Measurements from ENCODE around the gene TMEM186. TPM values are rescaled to one million over a fixed set of nuclear protein-coding genes. Genes with fewer than 3 reads are reported as not detected.
"Not testable (repeated sequence)": the region's sequence is repeated elsewhere in the genome, so short reads cannot be mapped to it uniquely, and the experiment has no call there.

The TMEM186 gene, protein sequence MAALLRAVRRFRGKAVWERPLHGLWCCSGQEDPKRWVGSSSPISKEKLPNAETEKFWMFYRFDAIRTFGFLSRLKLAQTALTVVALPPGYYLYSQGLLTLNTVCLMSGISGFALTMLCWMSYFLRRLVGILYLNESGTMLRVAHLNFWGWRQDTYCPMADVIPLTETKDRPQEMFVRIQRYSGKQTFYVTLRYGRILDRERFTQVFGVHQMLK
- total RNA-seq: 6.1 and 9.0 TPM in 2 replicates

DNA sequence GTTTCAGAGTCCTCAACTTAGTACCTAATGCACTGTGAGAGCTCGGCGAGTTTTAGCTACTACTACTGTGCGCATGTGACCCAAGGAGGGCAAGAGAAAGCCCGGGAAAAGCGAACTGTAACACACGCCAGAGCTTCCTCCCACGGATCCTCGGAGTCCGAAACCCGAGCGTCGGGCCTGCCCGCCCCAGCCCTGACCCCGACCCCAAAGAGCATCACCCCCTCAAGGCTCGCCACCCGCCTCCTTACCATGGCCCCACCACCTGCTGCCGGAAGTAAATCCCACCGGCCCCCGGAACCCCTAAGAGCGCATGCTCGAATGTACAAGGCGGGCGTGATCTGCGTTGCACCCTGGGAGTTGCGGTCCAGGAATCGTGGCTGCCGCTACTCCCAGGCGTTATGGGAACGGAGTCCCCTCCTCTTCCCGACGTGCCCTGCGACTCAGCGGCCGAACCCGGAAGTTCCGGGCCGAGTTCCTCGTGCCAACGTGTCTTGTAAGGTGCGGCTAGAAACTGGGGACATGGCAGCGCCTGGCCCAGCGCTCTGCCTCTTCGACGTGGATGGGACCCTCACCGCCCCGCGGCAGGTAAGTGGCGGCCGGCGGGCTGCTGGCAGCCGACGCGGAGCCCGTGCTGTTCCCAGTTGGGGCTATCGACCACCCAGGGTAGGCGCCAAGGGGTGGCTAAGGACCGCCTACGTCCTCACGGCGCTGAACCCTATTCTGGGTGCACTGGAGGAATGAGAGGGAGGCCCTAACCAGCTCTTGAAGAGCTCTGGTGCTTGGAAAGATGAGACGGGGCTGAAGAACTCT lies at the start of gene TMEM186, which contains the start of gene PMM2:
TMEM186 (minus strand) TSS at position 276 of the 810 bp plus-strand sequence; CDS start at position 251, 25 bp downstream.
PMM2 (plus strand) TSS at position 476 of the 810 bp plus-strand sequence; CDS start at position 520, 44 bp downstream.
- DNase-seq: peak; percentile 98

DNA sequence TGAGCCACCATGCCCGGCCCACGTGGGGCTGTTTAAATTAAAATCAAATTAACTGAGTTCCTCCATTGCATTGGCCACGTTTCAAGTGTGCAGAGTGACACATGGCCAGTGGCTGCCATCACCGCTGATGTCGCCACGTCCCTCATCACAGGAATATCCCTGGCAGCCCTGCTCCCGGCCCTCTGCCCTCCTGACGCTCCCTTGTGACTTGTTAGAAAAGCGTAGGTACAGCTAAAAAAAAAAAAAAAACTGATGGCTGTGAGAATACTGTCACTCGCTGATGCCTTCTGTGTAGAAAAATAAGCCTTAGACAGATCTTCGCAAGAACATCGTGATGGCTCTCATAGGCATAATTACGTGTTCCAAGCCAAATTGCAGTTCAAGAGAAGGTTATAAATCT lies 49.7 kb upstream of the TMEM186 start:
- no peak for DNase-seq

DNA sequence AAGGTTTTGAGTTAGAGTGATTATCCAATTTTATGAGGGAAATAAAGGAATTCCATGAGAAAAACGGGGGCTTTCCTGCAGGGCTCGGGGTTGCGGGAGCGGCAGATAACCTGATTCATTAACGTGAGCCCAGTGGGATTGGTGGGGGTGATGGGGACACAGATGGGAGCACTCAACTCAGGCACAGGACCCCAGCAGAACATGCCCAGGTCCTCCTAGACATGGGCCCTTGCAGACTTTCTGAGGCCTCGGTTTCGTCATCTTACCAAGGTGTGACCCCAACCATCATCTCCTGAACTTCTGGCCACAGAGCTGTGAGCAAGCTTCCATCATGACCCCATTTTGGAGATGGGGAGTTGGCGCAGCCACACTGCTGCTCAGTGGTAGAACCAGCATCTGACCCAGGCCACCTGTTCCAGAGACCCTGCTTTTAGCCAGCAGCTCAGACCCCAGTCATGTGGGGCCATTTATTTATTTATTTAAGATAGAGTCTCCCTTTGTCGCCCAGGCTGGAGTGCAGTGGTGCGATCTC lies 49.0 kb upstream of the TMEM186 start:
- DNase-seq: no peak

DNA sequence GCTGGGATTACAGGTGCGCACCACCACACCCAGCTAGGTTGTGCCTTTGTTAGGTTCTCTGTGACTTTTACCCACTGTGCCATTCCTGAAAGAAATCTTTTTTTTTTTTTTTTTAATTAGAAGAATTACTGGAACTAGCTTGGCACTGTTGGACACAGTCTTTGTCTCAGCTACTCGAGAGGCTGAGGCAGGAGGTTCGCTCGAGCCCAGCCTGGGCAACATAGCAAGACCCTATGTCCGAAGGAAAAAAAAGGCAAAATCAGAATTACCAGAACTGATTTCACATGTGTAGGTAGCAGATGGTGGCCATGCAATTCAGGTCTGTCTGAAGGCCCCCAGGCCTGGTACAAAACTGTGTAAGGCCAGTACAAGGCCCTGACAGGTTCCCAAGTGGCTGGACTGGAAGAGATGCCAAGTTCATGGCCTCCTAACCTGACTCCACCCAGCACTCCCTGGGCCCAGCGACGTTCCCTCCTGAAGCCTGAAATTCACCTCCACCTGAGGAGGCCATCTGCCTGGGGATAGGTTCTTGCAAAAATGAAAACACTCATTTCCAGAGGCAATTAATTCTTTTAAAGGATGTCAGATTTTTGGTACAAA lies 48.4 kb upstream of the TMEM186 start:
- DNase-seq: no peak

DNA sequence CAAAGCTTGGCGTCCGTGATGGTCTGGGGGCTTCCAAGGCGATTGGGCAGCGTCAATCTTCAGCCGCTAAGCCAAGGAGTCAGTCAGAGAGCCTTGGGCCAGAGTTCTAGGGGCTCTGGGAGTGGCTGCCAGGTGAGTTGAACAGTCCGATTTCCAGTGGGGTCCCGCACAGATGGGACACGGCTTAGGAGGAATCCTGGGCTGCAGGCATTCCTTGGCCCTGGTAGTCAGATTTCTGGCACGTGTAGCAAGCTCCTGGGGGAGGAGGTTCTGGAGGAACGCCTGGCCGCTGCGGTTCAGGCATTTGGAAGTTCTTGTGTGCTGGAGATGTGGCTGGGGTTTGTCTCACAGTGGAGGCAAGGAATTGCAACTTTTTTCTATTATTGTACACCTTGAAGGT lies 45.9 kb upstream of the TMEM186 start:
- not testable (repeated sequence) for DNase-seq

DNA sequence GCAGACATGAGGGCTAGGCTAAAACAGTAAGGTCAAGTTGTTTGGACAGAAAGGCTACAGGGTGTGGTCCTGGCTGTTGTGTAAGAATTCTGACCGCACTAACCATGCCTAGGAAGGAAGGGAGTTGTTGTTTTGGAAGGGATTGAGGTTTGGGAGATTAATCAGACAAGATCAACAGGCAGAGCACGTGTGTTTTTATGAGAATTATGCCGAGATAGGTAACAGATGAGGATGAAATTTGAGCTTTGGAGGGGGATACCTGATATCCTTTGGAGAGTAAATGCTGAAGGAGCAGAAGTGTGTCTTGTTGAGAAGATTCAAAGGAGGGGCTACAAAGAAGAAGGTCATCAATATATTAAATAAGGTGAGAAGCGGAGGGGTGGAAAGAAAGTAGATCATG lies 44.6 kb upstream of the TMEM186 start:
- not testable (repeated sequence) for DNase-seq

DNA sequence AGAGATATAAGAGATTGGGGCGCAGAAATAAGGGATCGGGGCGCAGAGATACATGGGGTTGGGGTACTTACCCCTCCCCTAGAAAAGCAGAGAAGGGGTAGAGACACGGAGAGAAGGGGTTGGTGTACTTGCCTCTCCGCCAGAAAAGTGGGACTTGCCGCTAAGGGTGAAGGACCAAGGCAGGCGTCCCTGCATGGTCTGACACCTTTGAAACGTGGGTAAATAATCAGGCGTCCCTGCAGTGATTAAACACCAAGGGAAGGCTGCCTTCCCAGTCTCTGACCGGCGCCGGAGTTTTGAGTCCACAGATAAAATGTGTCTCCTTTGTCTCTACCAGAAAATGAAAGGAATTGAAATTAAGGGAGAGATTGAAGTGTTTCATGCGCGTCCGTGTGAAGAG lies 40.2 kb upstream of the TMEM186 start:
- DNase-seq: not testable (repeated sequence)

DNA sequence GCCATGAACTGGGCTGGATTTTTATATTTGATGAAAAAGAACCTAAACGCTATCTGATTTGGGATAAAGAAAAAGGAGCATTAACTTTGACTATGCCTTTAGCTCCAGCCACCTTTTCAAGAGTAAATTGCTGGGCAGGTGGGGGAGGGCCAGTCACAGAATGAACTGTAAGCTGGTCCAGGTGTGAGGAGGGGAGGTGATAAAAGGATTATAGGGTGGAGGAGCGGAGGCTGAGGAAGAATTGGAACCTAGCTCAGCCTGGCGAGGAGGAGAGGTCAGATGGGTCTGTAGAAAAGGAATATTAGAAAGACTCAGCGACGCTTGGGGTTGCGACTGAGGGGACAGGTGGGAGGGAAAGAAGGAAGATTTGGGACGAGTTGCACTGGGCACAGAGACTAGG lies 39.4 kb upstream of the TMEM186 start:
- not testable (repeated sequence) for DNase-seq

DNA sequence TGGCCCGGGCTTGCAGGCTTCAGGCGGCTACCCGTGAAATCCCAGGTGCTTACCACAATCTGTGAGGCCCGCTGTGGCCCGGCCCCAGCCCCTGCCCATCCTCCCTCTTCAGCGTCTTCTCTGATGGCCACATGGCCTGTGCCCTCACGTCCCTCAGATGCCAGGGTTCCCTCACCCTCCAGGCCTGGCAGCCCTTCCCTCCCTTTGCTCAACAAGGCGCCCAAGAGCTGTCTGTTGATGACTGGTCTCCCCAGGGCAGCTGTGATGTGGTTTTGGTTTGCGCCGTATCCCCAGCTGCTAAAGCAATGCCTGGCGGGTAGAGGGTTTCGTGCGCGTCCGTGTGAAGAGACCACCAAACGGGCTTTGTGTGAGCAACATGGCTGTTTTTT lies 35.3 kb upstream of the TMEM186 start:
- no peak for DNase-seq

DNA sequence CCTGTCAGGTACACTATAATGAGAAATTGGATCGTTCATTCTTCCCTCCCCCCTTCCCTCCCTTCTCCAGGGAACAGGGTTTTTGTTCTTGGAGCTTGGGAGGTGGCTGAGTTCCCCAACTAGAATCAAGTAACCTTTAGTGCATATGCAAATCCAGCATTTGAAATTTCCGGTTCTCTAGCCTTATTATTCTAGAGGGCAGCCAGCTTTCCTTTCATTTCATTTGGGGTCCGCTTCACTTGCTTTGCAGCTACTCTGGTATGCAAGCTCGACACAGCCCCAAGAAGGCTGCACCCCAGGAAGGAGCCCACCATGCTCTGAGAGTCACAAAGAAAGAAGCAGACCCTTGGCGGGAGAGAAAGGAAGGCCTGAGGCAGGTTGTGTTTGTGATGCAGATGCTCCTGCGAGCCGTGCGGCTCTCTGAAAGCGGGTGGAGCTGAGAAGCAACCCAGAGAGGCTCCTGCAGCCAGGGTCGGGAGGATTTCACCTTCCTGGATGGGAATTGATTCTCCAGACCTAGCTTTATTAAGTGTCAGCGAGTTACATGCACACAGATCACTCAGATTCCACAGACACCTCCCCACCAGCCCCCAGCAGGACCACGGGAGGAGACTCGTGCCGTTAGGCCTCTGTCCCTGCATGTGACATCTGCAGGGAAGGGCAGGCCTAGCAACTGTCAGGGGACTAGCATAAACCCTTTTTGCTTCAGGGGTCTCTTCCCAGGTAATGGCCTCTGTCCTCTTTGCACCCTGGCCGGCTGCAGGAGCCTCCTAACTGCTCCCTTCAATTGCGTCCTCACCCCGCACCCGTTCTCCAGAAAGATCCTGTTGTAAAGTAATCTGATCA lies 34.7 kb upstream of the TMEM186 start:
- DNase-seq: no peak

DNA sequence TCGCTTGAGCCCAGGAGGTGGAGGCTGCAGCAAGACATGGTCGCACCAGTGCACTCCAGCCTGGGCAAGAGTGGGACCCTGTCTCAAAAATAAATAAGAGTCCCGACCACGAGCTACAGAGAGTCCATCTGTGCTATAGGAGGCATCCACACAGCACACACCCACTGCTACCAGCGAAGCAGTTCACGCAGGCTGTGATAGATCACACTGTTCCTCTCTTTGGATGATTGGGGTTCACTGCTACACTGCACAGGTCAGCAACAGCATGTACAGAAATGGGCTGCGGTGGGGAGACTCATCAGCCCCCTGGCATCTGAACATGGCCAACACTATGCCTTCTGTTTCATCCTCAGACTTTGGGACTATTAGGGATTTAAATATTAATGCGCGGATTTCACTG lies 34.0 kb upstream of the TMEM186 start:
- no peak for DNase-seq

DNA sequence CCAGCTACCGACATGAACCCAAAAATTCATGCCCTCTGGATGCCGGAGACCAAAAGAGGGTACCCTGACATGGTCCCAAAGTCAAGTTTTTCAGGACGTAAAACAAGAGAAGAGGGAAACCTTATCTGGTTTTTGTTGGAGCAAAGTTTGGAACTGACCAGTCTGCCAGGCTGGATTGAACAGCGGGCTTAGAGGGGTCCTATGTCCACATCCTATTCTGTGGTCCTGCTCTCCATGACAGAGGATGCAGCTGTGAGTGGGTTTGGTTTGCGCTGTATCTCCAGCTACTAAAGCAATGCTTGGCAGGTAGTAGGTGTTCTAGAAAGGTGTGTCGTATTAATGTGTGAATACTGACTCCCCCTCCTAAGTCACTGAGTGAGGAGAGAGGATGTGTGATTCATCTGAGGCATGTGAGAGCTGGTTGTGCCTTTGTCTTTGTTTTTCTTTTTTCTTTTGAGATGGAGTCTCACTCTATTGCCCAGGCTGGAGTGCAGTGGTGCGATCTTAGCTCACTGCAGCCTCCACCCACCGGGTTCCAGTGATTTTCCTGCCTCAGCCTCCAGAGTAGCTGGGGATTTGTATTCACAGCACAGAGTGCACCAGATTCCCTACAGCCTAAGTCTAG lies 31.2 kb upstream of the TMEM186 start:
- peak; percentile 73 for DNase-seq

DNA sequence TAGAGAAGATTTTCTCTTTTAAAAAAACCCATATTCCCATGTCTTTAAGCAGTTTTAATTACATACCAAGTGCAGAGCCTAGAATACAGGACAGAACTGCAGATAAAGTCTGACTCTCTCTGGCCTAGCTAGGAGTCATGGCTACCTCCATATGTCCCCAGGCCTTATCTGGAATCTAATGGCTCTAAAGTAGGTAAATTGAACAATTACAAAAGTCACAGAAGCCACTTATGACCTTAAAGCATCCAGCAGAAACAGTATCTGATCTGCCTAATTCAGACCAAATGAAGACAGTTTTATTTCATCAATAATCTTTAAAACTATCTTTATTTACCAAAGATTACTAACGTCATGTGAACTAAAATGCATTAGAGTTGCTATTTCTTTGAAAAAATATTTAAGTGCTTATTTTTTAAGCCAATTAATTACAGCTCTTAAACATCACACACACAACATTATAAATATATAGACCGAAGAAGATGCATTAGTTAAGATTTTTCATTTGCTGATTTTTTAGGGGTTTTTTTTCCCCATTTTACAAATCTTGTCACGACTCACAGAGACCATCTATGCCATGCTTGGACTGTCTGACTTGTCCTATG lies 28.9 kb upstream of the TMEM186 start:
- no peak for DNase-seq

DNA sequence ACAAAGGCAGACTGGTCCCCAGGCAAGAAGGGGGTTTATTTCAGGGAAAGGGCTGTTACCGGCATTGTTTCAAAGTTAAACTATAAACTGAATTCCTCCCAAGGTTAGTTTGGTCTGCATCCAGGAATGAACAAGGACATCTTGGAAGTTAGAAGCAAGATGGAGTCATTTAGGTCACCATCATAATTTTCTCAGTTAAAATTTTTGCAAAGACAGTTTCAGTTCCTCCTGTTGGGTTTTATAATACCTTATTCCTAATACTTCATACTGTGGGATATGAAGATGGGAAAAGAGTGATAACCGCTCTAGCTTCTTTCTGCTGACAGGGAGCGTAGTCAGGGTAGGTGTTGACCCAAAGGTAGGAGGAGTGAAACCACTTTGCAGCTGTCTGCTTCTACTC lies 25.0 kb upstream of the TMEM186 start:
- DNase-seq: no peak

DNA sequence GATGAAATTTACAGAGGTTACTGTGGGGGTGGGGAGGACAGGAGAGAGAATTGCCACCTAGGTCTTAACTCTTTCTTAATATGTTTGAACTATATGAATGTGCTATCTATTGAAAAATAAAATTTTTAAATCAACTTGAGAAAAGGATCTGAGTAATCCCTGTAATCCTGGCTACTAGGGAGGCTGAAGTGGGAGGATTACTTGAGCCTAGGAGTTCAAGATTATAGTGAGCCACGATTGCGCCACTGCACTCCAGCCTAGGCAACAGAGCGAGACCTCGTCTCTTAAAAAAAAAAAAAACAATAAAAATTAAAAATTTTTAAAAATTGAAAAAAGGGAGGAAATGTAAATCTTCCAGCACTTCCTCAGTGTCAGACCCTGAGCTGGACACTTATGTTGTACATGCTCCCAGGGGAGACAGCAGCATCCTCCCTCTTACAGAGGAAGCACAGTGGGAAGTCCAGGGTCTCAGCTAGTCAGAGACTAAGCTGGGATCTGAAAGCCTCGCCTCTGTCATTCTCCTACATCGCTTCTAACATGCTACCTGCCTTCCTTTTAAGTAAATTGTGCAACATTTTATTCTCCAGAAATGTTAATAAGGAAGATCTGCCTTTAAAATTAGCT lies 22.1 kb upstream of the TMEM186 start:
- DNase-seq: no peak

DNA sequence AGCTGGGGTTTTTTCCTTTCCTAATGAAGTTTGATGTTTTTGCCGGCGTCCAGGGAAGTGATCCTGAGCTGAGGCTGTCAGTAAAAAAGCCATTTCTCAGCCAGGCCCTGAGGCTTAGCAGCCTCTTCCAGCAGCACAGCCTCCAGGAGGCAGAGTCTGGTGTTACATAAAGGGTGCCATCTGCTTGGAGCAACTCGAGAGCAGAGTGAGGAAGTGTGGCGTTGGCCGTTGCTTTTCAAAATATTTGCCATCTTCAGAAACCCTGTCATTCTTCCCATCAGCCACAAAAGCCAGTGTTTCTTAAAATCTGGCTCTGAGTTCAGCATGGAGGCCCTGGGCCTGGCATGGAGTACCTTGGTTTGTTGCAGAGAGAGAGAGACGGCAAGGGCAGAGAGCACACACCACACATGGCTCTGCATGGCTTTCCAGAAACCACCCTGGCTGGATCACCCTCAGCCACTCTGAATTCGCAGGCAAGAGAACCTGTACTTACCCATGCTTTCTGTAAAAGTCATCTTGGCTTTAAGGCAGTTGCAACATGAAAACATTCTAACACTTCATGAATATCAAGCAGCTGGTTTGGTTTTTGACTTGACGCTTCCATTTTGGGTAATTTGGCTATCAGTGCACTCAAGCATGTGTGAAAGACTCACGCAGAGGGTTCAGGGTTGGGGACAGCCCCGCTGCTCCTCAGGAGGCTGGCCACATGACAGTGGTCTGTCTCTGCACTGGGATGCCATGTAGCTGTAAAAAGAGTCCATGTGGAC lies 21.2 kb upstream of the TMEM186 start:
- no peak for DNase-seq

DNA sequence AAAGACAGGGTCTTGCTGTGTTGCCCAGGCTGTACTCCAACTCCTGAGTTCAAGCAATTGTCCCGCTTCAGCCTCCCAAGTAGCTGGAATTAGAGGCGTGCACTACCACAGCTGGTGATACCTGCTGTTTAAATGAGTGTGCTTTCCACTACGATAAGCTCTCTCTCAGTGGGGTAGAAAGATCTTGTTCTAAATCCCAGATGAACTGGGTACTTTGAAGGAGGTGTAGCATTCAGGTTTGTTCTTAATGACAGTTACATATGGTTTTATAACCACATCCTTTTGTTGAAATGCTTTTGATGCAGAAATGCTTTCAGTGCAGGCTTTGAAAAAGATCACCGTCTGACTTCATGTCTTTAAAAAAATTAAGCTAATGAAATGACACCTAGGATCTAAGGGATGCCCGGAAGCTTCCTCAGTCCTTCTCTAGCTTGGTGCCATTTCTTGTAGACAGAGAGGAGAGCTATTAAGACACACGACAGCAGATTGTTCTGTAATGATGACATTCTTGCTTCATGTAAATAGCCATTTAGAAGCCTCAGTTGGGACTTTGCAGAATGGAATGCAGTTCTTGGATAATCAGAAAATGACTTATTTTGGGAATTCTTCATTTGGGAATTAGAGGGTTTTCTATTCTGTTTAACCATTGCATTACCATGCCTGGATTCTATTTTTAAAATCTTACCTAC lies 19.7 kb upstream of the TMEM186 start:
- DNase-seq: no peak

DNA sequence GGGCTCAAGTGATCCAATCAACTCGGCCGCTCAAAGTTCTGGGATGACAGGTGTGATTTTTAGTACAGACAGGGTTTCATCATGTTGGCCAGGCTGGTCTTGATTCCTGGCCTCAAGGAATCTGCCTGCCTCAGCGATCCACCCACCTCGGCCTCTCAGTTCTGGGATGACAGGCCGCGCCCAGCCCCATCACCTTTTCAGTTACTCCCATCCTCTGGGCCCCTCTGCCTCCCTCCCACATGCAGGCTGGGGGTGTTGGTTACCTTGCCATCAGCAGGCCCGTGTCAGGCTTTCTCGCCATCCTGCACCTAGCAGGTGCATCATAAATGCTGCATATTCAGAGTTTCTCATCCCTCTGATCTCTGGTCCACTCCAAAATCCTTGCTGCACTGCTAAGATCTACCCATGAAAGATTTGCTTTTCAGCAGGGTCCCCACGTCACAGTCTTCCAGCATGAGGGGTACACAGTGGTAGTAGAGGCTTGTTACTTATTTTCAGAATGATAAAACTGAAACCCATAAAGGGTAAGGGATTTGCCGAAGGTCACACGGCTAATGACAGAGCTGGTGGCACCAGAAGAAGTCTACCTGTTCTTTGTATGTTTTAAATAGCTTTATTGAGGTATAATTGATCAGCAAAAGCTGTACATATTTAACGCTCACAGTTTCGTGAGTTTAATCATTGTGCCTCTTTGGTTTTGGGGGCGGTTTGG lies 16.8 kb upstream of the TMEM186 start:
- DNase-seq: no peak
